Neural cell (in vitro differentiated cells): ENCODE measurements around the gene C1QTNF4. TPM values are rescaled to one million over a fixed set of nuclear protein-coding genes. Genes with fewer than 3 reads are reported as not detected.

ENCODE experiments used
- H2AFZ ChIP-seq: fragments of 200-600, 300-800 bp; sonication (generic), shearing (Covaris generic); 2 replicates; pipeline ENCODE4 v1.6.0; 2014; ENCODE audit warnings: low read depth, mild to moderate bottlenecking, antibody characterized with exemption, low read length, moderate library complexity
- H3F3A ChIP-seq: fragments of 200-600 bp; shearing (Covaris generic); 2 replicates; pipeline ENCODE4 v1.6.1; 2016; ENCODE audit warnings: mild to moderate bottlenecking, moderate library complexity, mixed read lengths, antibody characterized with exemption, low read length; ENCODE audit not compliant: insufficient read depth, poor library complexity, severe bottlenecking
- H3K27ac ChIP-seq: fragments of 200-600, 300-800 bp; sonication (generic), shearing (Covaris generic); 2 replicates; pipeline ENCODE4 v1.5.1; 2014; ENCODE audit warnings: mild to moderate bottlenecking, low read length, moderate library complexity
- H3K27me3 ChIP-seq: fragments of 300-800, 200-600 bp; sonication (generic), shearing (Covaris generic); 2 replicates; pipeline ENCODE4 v1.6.0; 2014; ENCODE audit warnings: mild to moderate bottlenecking, low read depth, low read length, moderate library complexity; ENCODE audit not compliant: insufficient read depth
- H3K36me3 ChIP-seq: fragments of 300-800, 200-600 bp; sonication (generic), shearing (Covaris generic); 2 replicates; pipeline ENCODE4 v1.5.1; 2014; ENCODE audit warnings: mild to moderate bottlenecking, antibody characterized with exemption, low read length, moderate library complexity; ENCODE audit not compliant: insufficient read depth
- H3K4me2 ChIP-seq: fragments of 300-800, 200-600 bp; sonication (generic), shearing (Covaris generic); 2 replicates; pipeline ENCODE4 v1.6.0; 2014; ENCODE audit warnings: mild to moderate bottlenecking, low read length
- H3K4me3 ChIP-seq: fragments of 300-800, 200-600 bp; sonication (generic), shearing (Covaris generic); 2 replicates; pipeline ENCODE4 v1.5.1; 2014; ENCODE audit warnings: mild to moderate bottlenecking, low read length, moderate library complexity
- H3K79me2 ChIP-seq: fragments of 200-600 bp; shearing (Covaris generic); replicated peaks from 2 replicates; pipeline ENCODE4 v1.6.0; 2014; ENCODE audit warnings: mild to moderate bottlenecking, low read length, moderate library complexity; ENCODE audit not compliant: insufficient read depth
- H3K9ac ChIP-seq: fragments of 300-800, 200-600 bp; sonication (generic), shearing (Covaris generic); 2 replicates; pipeline ENCODE4 v1.6.1; 2016; ENCODE audit warnings: mild to moderate bottlenecking, low read length, mixed read lengths
- H3K9me2 ChIP-seq: fragments of 200-600 bp; shearing (Covaris generic); 2 replicates; pipeline ENCODE4 v1.6.1; 2016; ENCODE audit warnings: mild to moderate bottlenecking, low read length, mixed read lengths; ENCODE audit not compliant: insufficient read depth
- H3K9me3 ChIP-seq: fragments of 200-600, 300-800 bp; sonication (generic), shearing (Covaris generic); 2 replicates; pipeline ENCODE4 v1.6.1; 2016; ENCODE audit warnings: mild to moderate bottlenecking, mixed run types, low read length, moderate library complexity, mixed read lengths
- H4K20me1 ChIP-seq: fragments of 200-600 bp; shearing (Covaris generic); 2 replicates; pipeline ENCODE4 v1.6.1; 2016; ENCODE audit warnings: mild to moderate bottlenecking, mixed run types; ENCODE audit not compliant: insufficient read depth
- EP300 ChIP-seq: fragments of 450-650 bp; conservative IDR thresholded peaks from 2 replicates; pipeline ENCODE4 v1.6.1; 2014; ENCODE audit warnings: antibody characterized with exemption, mild to moderate bottlenecking, moderate library complexity; ENCODE audit not compliant: poor library complexity, severe bottlenecking
- EZH2 ChIP-seq: fragments of 200-600, 300-800 bp; shearing (Covaris generic), sonication (generic); IDR thresholded peaks from 2 replicates; pipeline ENCODE4 v1.6.1; 2014; ENCODE audit warnings: antibody characterized with exemption, low read length, borderline replicate concordance, mild to moderate bottlenecking; ENCODE audit not compliant: insufficient read depth, poor library complexity, severe bottlenecking
- MXI1 ChIP-seq: fragments of 450-650 bp; conservative IDR thresholded peaks from 2 replicates; pipeline ENCODE4 v1.6.1; 2014; ENCODE audit warnings: antibody characterized with exemption, mild to moderate bottlenecking; ENCODE audit not compliant: poor library complexity, severe bottlenecking
- POLR2AphosphoS5 ChIP-seq: IDR thresholded peaks from 2 replicates; pipeline ENCODE4 v1.6.1; 2012
- RAD21 ChIP-seq: fragments of 450-650 bp; conservative IDR thresholded peaks from 2 replicates; pipeline ENCODE4 v1.6.1; 2014; ENCODE audit warnings: antibody characterized with exemption, mild to moderate bottlenecking, moderate library complexity
- SMC3 ChIP-seq: fragments of 450-650 bp; conservative IDR thresholded peaks from 2 replicates; pipeline ENCODE4 v1.6.1; 2014; ENCODE audit warnings: antibody characterized with exemption, mild to moderate bottlenecking, moderate library complexity; ENCODE audit not compliant: poor library complexity
- TAF1 ChIP-seq: IDR thresholded peaks from 2 replicates; pipeline ENCODE4 v1.6.1; 2012; ENCODE audit warnings: low read depth
- polyA plus RNA-seq: library from polyadenylated mRNA; depleted of rRNA; stranded (reverse); fragments of >200 nt; gene quantifications from 2 replicates; pipeline ENCODE4 v1.2.3, GENCODE V29; 2014
- TF ChIP-seq, protein P1 (sequence below): fragments of 450-650 bp; IDR thresholded peaks from 2 replicates; pipeline ENCODE4 v1.5.1; 2014; ENCODE audit warnings: antibody characterized with exemption, mild to moderate bottlenecking, moderate library complexity; ENCODE audit not compliant: poor library complexity, severe bottlenecking
- TF ChIP-seq, protein P2 (sequence below): IDR thresholded peaks from 2 replicates; pipeline ENCODE4 v1.6.1; 2012; ENCODE audit warnings: borderline replicate concordance

Gene C1QTNF4
- polyA plus RNA-seq, 1 donor from 2014 or later = 16.4 TPM

DNA sequence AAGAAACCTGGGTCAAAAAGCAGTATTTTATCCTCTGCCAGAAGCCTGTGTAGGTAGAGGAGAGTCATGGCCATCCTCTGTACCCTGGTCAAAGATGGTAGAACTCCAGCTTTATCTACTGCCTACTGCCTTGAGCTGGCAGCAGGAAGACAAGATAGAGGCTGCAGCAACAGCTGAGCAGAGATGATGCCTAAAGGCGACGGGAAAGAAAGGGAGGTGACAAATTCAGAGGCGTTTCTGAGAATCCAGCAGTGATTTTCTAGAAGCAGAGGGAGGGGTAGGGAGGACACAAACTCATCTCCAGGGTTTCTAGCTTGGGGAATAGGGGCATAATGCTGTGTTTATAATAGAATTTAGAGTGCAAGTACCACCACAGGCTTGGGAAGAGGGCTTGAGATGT is 15.5 kb upstream of the C1QTNF4 start:
- no peaks in the 10 kb centered on the region for H3K27me3 ChIP-seq
- TF ChIP-seq EP300 (no peak), SMC3 (no peak), EZH2 (no peak), MXI1 (no peak), TAF1 (no peak), POLR2AphosphoS5 (no peak), RAD21 (no peak)
- TF ChIP-seq, protein P1, sequence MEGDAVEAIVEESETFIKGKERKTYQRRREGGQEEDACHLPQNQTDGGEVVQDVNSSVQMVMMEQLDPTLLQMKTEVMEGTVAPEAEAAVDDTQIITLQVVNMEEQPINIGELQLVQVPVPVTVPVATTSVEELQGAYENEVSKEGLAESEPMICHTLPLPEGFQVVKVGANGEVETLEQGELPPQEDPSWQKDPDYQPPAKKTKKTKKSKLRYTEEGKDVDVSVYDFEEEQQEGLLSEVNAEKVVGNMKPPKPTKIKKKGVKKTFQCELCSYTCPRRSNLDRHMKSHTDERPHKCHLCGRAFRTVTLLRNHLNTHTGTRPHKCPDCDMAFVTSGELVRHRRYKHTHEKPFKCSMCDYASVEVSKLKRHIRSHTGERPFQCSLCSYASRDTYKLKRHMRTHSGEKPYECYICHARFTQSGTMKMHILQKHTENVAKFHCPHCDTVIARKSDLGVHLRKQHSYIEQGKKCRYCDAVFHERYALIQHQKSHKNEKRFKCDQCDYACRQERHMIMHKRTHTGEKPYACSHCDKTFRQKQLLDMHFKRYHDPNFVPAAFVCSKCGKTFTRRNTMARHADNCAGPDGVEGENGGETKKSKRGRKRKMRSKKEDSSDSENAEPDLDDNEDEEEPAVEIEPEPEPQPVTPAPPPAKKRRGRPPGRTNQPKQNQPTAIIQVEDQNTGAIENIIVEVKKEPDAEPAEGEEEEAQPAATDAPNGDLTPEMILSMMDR = no peak
- TF ChIP-seq, protein P2, sequence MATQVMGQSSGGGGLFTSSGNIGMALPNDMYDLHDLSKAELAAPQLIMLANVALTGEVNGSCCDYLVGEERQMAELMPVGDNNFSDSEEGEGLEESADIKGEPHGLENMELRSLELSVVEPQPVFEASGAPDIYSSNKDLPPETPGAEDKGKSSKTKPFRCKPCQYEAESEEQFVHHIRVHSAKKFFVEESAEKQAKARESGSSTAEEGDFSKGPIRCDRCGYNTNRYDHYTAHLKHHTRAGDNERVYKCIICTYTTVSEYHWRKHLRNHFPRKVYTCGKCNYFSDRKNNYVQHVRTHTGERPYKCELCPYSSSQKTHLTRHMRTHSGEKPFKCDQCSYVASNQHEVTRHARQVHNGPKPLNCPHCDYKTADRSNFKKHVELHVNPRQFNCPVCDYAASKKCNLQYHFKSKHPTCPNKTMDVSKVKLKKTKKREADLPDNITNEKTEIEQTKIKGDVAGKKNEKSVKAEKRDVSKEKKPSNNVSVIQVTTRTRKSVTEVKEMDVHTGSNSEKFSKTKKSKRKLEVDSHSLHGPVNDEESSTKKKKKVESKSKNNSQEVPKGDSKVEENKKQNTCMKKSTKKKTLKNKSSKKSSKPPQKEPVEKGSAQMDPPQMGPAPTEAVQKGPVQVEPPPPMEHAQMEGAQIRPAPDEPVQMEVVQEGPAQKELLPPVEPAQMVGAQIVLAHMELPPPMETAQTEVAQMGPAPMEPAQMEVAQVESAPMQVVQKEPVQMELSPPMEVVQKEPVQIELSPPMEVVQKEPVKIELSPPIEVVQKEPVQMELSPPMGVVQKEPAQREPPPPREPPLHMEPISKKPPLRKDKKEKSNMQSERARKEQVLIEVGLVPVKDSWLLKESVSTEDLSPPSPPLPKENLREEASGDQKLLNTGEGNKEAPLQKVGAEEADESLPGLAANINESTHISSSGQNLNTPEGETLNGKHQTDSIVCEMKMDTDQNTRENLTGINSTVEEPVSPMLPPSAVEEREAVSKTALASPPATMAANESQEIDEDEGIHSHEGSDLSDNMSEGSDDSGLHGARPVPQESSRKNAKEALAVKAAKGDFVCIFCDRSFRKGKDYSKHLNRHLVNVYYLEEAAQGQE = no peak
- no peak overlapping the region for H3K4me2 ChIP-seq

DNA sequence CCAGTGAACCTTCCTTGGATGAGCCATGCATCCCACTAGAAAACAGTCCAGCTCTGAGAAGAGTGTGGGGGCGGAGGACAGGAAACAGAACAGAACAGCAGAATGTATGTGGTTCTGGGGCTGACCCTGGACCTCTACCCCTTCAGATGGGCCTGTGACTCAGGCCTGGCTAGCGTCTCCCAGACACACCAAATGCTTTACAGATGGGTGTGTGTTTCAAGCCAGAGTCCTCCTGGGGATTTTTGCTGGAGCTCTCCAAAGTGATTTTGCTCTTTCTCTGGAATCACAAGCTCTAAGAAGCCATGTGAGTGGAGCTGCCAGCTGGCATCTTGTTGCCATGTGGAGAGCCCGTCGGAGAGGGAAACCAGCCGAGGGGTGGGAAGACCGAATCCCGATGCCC is 13.2 kb upstream of the C1QTNF4 start:
- H3K4me3 ChIP-seq = no peak overlapping the region
- H3K27me3 ChIP-seq = no peaks in the 10 kb centered on the region
- no peaks in the 10 kb centered on the region for H3K9me3 ChIP-seq
- H3K79me2 ChIP-seq = no peaks in the 10 kb centered on the region
- H2AFZ ChIP-seq = no peak overlapping the region
- H3F3A ChIP-seq = no peaks in the 10 kb centered on the region
- no peak overlapping the region for H3K9ac ChIP-seq
- H3K27ac ChIP-seq = no peak overlapping the region
- H4K20me1 ChIP-seq = no peaks in the 10 kb centered on the region
- no peaks in the 10 kb centered on the region for H3K9me2 ChIP-seq
- no peaks in the 10 kb centered on the region for H3K36me3 ChIP-seq
- TF ChIP-seq TAF1 (no peak), EZH2 (no peak), MXI1 (no peak), SMC3 (no peak), RAD21 (no peak), EP300 (no peak), POLR2AphosphoS5 (no peak)
- TF ChIP-seq, protein P1 = no peak
- TF ChIP-seq, protein P2 = no peak
- H3K4me2 ChIP-seq = no peak overlapping the region

More for the DNA sequence above, 15.5 kb upstream of the C1QTNF4 start:
- Histone ChIP-seq H3K79me2 (no peaks in the 10 kb centered on the region), H3F3A (no peaks in the 10 kb centered on the region), H2AFZ (no peak overlapping the region), H3K9me3 (no peaks in the 10 kb centered on the region), H3K9me2 (no peaks in the 10 kb centered on the region), H3K36me3 (no peaks in the 10 kb centered on the region), H3K4me3 (no peak overlapping the region), H3K9ac (no peak overlapping the region), H3K27ac (no peak overlapping the region), H4K20me1 (no peaks in the 10 kb centered on the region)
